Mucosa of descending colon (tissue), 3 donors: ENCODE data around the gene PCAT7. TPM values are rescaled to one million over a fixed set of nuclear protein-coding genes. Genes with fewer than 3 reads are reported as not detected.

ENCODE experiments used
- ATAC-seq: fragments of 200-7000 bp; cut with Tn5 transposase; one replicate; pipeline ENCODE4 v1.9.1; 2020; ENCODE audit warnings: mild to moderate bottlenecking, moderate library complexity
- DNase-seq, 3 donors: peaks; one replicate each; pipeline ENCODE4 v3.0.0-alpha.2; 2020
- H3K36me3 ChIP-seq: fragments of 200-600 bp; one replicate; pipeline ENCODE4 v1.8.0; 2021; ENCODE audit warnings: low read depth, mild to moderate bottlenecking
- H3K4me1 ChIP-seq: fragments of 200-600 bp; one replicate; pipeline ENCODE4 v1.8.0; 2021; ENCODE audit warnings: low read depth, mild to moderate bottlenecking
- H3K4me3 ChIP-seq: fragments of 200-600 bp; one replicate; pipeline ENCODE4 v1.8.0; 2021; ENCODE audit warnings: mild to moderate bottlenecking
- H3K9me3 ChIP-seq: fragments of 200-600 bp; one replicate; pipeline ENCODE4 v1.8.0; 2021; ENCODE audit warnings: mild to moderate bottlenecking
- CTCF ChIP-seq: fragments of 200-600 bp; IDR thresholded peaks from one replicate; pipeline ENCODE4 v1.8.0; 2022; ENCODE audit warnings: antibody characterized with exemption, mild to moderate bottlenecking
- intact Hi-C, 2 donors: fragments of 100-400 bp; cut with DNase I in 1 of 2; cut with micrococcal nuclease in 1 of 2; formaldehyde crosslinking; loops; one replicate each; pipeline versions ENCODE4 v1.11.0 to v1.11.1; 2022; cut with DNase I, micrococcal nuclease
- total RNA-seq, 3 donors: library from RNA; stranded (reverse); fragmentation: NEBNext Ultra II Directional in 2 of 3; extraction: Animal tissue kit (Norgen Biotek cat#: 25700) in 2 of 3; gene quantifications; one replicate each; pipeline versions ENCODE4 v1.2.1 to v1.2.4, GENCODE V29; 2021 to 2023
- donor health status: DM: no; HTN: no; CAD: no; lungs with moderate emphysema.
- donor health status: DM: no; HTN: no; CAD: no.
- donor health status: DM: no; HTN: yes; CAD: no.

The PCAT7 gene
- total RNA-seq, 3 donors from 2014 or later = 0.60 to 2.2 (median 1.2) TPM

- DNase-seq = peak in 1 of 3 donors; percentile 40
- Histone ChIP-seq H3K9me3 (no peaks in the 10 kb centered on the region), H3K4me1 (peaks cover 58% of the 10 kb centered on the region), H3K4me3 (no peak overlapping the region), H3K36me3 (no peaks in the 10 kb centered on the region)
- ATAC-seq = peak; percentile 1
- TF ChIP-seq CTCF = no peak
- intact Hi-C loops = no loop called here
These were observed 52.5 kb downstream of the PCAT7 start for GRCh38 chr9:94607423-94607691.

- Histone ChIP-seq H3K4me1 (peaks cover 38% of the 10 kb centered on the region), H3K4me3 (no peak overlapping the region), H3K36me3 (no peaks in the 10 kb centered on the region), H3K9me3 (no peaks in the 10 kb centered on the region)
- ATAC-seq = no peak
- intact Hi-C loops = no loop called here
- no peak for TF ChIP-seq CTCF
- DNase-seq = no peak
These were observed 55.3 kb downstream of the PCAT7 start for GRCh38 chr9:94610181-94610606.

- Histone ChIP-seq H3K36me3 (no peaks in the 10 kb centered on the region), H3K9me3 (no peaks in the 10 kb centered on the region), H3K4me1 (peaks cover 30% of the 10 kb centered on the region), H3K4me3 (no peak overlapping the region)
- DNase-seq = peak in 1 of 3 donors; percentile 40
- intact Hi-C loops = no loop called here
- TF ChIP-seq CTCF = no peak
- ATAC-seq = no peak
These were observed 56.8 kb downstream of the PCAT7 start for GRCh38 chr9:94611638-94612068.

- TF ChIP-seq CTCF = no peak
- Histone ChIP-seq H3K36me3 (no peaks in the 10 kb centered on the region), H3K9me3 (no peaks in the 10 kb centered on the region), H3K4me1 (peaks cover 26% of the 10 kb centered on the region), H3K4me3 (no peak overlapping the region)
- peak; percentile 58 for ATAC-seq
- peak in 2 of 3 donors; percentile 55 to 62 for DNase-seq
- intact Hi-C loops = no loop called here
These were observed 57.2 kb downstream of the PCAT7 start for GRCh38 chr9:94612071-94612470.

GRCh38 chr9:94613003-94613402, 58.1 kb downstream of the PCAT7 start:
- Histone ChIP-seq H3K9me3 (no peaks in the 10 kb centered on the region), H3K36me3 (no peaks in the 10 kb centered on the region), H3K4me3 (no peak overlapping the region), H3K4me1 (peaks cover 17% of the 10 kb centered on the region)
- TF ChIP-seq CTCF = no peak
- DNase-seq = no peak
- intact Hi-C loops = no loop called here
- no peak for ATAC-seq

GRCh38 chr9:94619026-94619425, 64.1 kb downstream of the PCAT7 start:
- intact Hi-C loops = no loop called here
- no peak for TF ChIP-seq CTCF
- no peaks in the 10 kb centered on the region for H3K4me1 ChIP-seq
- ATAC-seq = no peak
- no peak for DNase-seq
- H3K36me3 ChIP-seq = no peaks in the 10 kb centered on the region
- H3K9me3 ChIP-seq = no peaks in the 10 kb centered on the region
- no peak overlapping the region for H3K4me3 ChIP-seq
